ENCODE results near the gene VEGFA.

VEGFA gene

GRCh38 chr6:43736844-43737243, 33.2 kb upstream of the VEGFA start:
- TF ChIP-seq FOXP2 (optimal IDR thresholded peaks at IDR 0.05; ENCODE audit: borderline replicate concordance, extremely low read depth, extremely low read length, insufficient read depth) (no peak), SIN3A (IDR thresholded peaks at IDR 0.05; ENCODE audit: borderline replicate concordance, insufficient read depth, low read length) (no peak), POLR2AphosphoS5 (IDR thresholded peaks at IDR 0.05; ENCODE audit: low read depth, low read length) (no peak), TAF1 (IDR thresholded peaks at IDR 0.05; ENCODE audit: borderline replicate concordance, insufficient read depth, low read length) (no peak), REST (IDR thresholded peaks at IDR 0.05; ENCODE audit: insufficient read depth in 1 of 2, low read depth in 2 of 2, low read length in 2 of 2) (no peak)

- TF ChIP-seq POLR2AphosphoS5 (IDR thresholded peaks at IDR 0.05; ENCODE audit: low read depth, low read length) (no peak), FOXP2 (optimal IDR thresholded peaks at IDR 0.05; ENCODE audit: borderline replicate concordance, extremely low read depth, extremely low read length, insufficient read depth) (no peak), REST (IDR thresholded peaks at IDR 0.05; ENCODE audit: insufficient read depth in 1 of 2, low read depth in 2 of 2, low read length in 2 of 2) (no peak), SIN3A (IDR thresholded peaks at IDR 0.05; ENCODE audit: borderline replicate concordance, insufficient read depth, low read length) (no peak), TAF1 (IDR thresholded peaks at IDR 0.05; ENCODE audit: borderline replicate concordance, insufficient read depth, low read length) (no peak)
Observed at GRCh38 chr6:43737272-43738081, 32.5 kb upstream of the VEGFA start.

GRCh38 chr6:43738267-43738676, 31.7 kb upstream of the VEGFA start:
- TF ChIP-seq SIN3A (IDR thresholded peaks at IDR 0.05; ENCODE audit: borderline replicate concordance, insufficient read depth, low read length) (no peak), FOXP2 (optimal IDR thresholded peaks at IDR 0.05; ENCODE audit: borderline replicate concordance, extremely low read depth, extremely low read length, insufficient read depth) (no peak), TAF1 (IDR thresholded peaks at IDR 0.05; ENCODE audit: borderline replicate concordance, insufficient read depth, low read length) (no peak), POLR2AphosphoS5 (IDR thresholded peaks at IDR 0.05; ENCODE audit: low read depth, low read length) (no peak)

GRCh38 chr6:43738877-43739641, 31.0 kb upstream of the VEGFA start:
- TF ChIP-seq SIN3A (IDR thresholded peaks at IDR 0.05; ENCODE audit: borderline replicate concordance, insufficient read depth, low read length): no peak
- TF ChIP-seq TAF1 (IDR thresholded peaks at IDR 0.05; ENCODE audit: borderline replicate concordance, insufficient read depth, low read length): no peak
- TF ChIP-seq REST (IDR thresholded peaks at IDR 0.05; ENCODE audit: insufficient read depth in 1 of 2, low read depth in 2 of 2, low read length in 2 of 2): no peak
- TF ChIP-seq FOXP2 (optimal IDR thresholded peaks at IDR 0.05; ENCODE audit: borderline replicate concordance, extremely low read depth, extremely low read length, insufficient read depth): no peak
- TF ChIP-seq POLR2AphosphoS5 (IDR thresholded peaks at IDR 0.05; ENCODE audit: low read depth, low read length): no peak

GRCh38 chr6:43739642-43740091, 30.3 kb upstream of the VEGFA start:
- TF ChIP-seq TAF1 (IDR thresholded peaks at IDR 0.05; ENCODE audit: borderline replicate concordance, insufficient read depth, low read length) (no peak), FOXP2 (optimal IDR thresholded peaks at IDR 0.05; ENCODE audit: borderline replicate concordance, extremely low read depth, extremely low read length, insufficient read depth) (no peak), REST (IDR thresholded peaks at IDR 0.05; ENCODE audit: insufficient read depth in 1 of 2, low read depth in 2 of 2, low read length in 2 of 2) (no peak), POLR2AphosphoS5 (IDR thresholded peaks at IDR 0.05; ENCODE audit: low read depth, low read length) (no peak), SIN3A (IDR thresholded peaks at IDR 0.05; ENCODE audit: borderline replicate concordance, insufficient read depth, low read length) (no peak)

Measured in PFSK-1 (cell line).